Renal pelvis (tissue), 4 donors: ENCODE results near the gene GPR119. TPM values are rescaled to one million over a fixed set of nuclear protein-coding genes. Genes with fewer than 3 reads are reported as not detected.
"Not testable (repeated sequence)": the region's sequence is repeated elsewhere in the genome, so short reads cannot be mapped to it uniquely, and the experiment has no call there.

Experiments
- DNase-seq: peaks from one replicate; pipeline ENCODE4 v3.0.0-alpha.2; 2013
- polyA plus RNA-seq, 3 donors: library from polyadenylated mRNA; unstranded; fragments of 120-200 nt; gene quantifications; one replicate each; pipeline ENCODE4 v1.2.1, GENCODE V29; 2013; ENCODE audit not compliant: insufficient read length in 3 of 3

The GPR119 gene
- polyA plus RNA-seq, 3 donors: not detected

- DNase-seq: peak; percentile 81
These were observed 45.9 kb downstream of the GPR119 start, which contains the start of gene SLC25A14 for GRCh38 chrX:130339408-130340222. SLC25A14 (plus strand) TSS chrX:130339919; CDS start chrX:130340279, 360 bp downstream.

GRCh38 chrX:130338869-130339268 is 46.6 kb downstream of the GPR119 start:
- not testable (repeated sequence) for DNase-seq

- no peak for DNase-seq
These were observed 48.9 kb downstream of the GPR119 start for GRCh38 chrX:130336531-130336930.

Other genes with a start within 250 kb of the GPR119 start
- 10 to 100 TPM; 88.2 to 93.3 (median 92.8) TPM for gene AIFM1, start 219.8 kb downstream of the GPR119 start, polyA plus RNA-seq
- gene RAB33A, start 213.7 kb downstream of the GPR119 start, polyA plus RNA-seq: under 1 TPM; 0.36 to 0.97 (median 0.59) TPM
- gene ZNF280C, start 116.8 kb downstream of the GPR119 start, polyA plus RNA-seq: 1 to 10 TPM; 5.2 to 8.8 (median 7.0) TPM
- 10 to 100 TPM; 20.8 to 34.4 (median 29.3) TPM for gene SLC25A14, start 45.8 kb downstream of the GPR119 start, polyA plus RNA-seq
- gene RBMX2, start 16.3 kb upstream of the GPR119 start, polyA plus RNA-seq: 10 to 100 TPM; 29.4 to 39.1 (median 33.1) TPM